NCI-H345 (cell line): ENCODE results near the gene LCMT1.

ENCODE experiments used
- DNase-seq: peaks from one replicate; lab custom pipeline; 2025; lab: John Stamatoyannopoulos, UW

LCMT1 gene

GRCh38 chr16:25199457-25199856 lies 87.9 kb downstream of the LCMT1 start:
- DNase-seq, result no peak

GRCh38 chr16:25210758-25211157 lies 99.2 kb downstream of the LCMT1 start:
- no peak for DNase-seq

- no peak for DNase-seq
Observed at GRCh38 chr16:25212636-25213035, 101.1 kb downstream of the LCMT1 start.

- DNase-seq, result no peak
Observed at GRCh38 chr16:25213709-25214397, 102.3 kb downstream of the LCMT1 start.

- no peak for DNase-seq
Observed at GRCh38 chr16:25217112-25217511, 105.6 kb downstream of the LCMT1 start.

GRCh38 chr16:25217921-25218320 lies 106.4 kb downstream of the LCMT1 start:
- no peak for DNase-seq

GRCh38 chr16:25219070-25219737 lies 107.7 kb downstream of the LCMT1 start:
- no peak for DNase-seq

- no peak for DNase-seq
Observed at GRCh38 chr16:25222959-25223358, 111.4 kb downstream of the LCMT1 start.

- DNase-seq, result no peak
Observed at GRCh38 chr16:25223964-25224363, 112.4 kb downstream of the LCMT1 start.

GRCh38 chr16:25224731-25225319 lies 113.3 kb downstream of the LCMT1 start:
- DNase-seq, result no peak
